Hepatocyte (in vitro differentiated cells): ENCODE results near the gene AFAP1. TPM values are rescaled to one million over a fixed set of nuclear protein-coding genes. Genes with fewer than 3 reads are reported as not detected.

Source experiments
- DNase-seq: peaks from one replicate; pipeline ENCODE4 v3.0.0-alpha.2; 2016; ENCODE audit warnings: low spot score
- H2AFZ ChIP-seq: fragments of 200-600 bp; sonication (generic); 2 replicates; pipeline ENCODE4 v1.6.0; 2016; ENCODE audit warnings: antibody characterized with exemption, mild to moderate bottlenecking
- H3K27ac ChIP-seq: fragments of 200-600 bp; sonication (generic); 2 replicates; pipeline ENCODE4 v1.5.1; 2016; ENCODE audit warnings: mild to moderate bottlenecking
- H3K27me3 ChIP-seq: fragments of 200-600 bp; sonication (generic); 2 replicates; pipeline ENCODE4 v1.6.1; 2016
- H3K36me3 ChIP-seq: fragments of 200-600 bp; sonication (generic); replicated peaks from 2 replicates; pipeline ENCODE4 v1.5.1; 2016; ENCODE audit warnings: low read depth; ENCODE audit not compliant: insufficient read depth
- H3K4me1 ChIP-seq: fragments of 200-600 bp; sonication (generic); 2 replicates; pipeline ENCODE4 v1.5.1; 2016; ENCODE audit warnings: mild to moderate bottlenecking, moderate library complexity; ENCODE audit not compliant: insufficient read depth
- H3K4me2 ChIP-seq: fragments of 200-600 bp; sonication (generic); 2 replicates; pipeline ENCODE4 v1.6.0; 2016
- H3K4me3 ChIP-seq: fragments of 200-600 bp; sonication (generic); 2 replicates; pipeline ENCODE4 v1.5.1; 2016; ENCODE audit warnings: mild to moderate bottlenecking
- H3K79me2 ChIP-seq: fragments of 200-600 bp; sonication (generic); 2 replicates; pipeline ENCODE4 v1.6.0; 2017; ENCODE audit warnings: mild to moderate bottlenecking
- H3K9me2 ChIP-seq: fragments of 200-600 bp; sonication (generic); replicated peaks from 2 replicates; pipeline ENCODE4 v1.6.0; 2017; ENCODE audit warnings: mild to moderate bottlenecking; ENCODE audit not compliant: insufficient read depth
- H3K9me3 ChIP-seq: fragments of 200-600 bp; sonication (generic); 2 replicates; pipeline ENCODE4 v1.5.1; 2016; ENCODE audit warnings: low read depth, mild to moderate bottlenecking
- H4K20me1 ChIP-seq: fragments of 200-600 bp; sonication (generic); 2 replicates; pipeline ENCODE4 v1.6.0; 2016; ENCODE audit warnings: mild to moderate bottlenecking; ENCODE audit not compliant: insufficient read depth, poor library complexity, severe bottlenecking
- CTCF ChIP-seq: fragments of 200-600 bp; sonication (generic); IDR thresholded peaks from 2 replicates; pipeline ENCODE4 v1.5.1; 2016; ENCODE audit warnings: antibody characterized with exemption, mild to moderate bottlenecking; ENCODE audit not compliant: poor library complexity
- EZH2 ChIP-seq: fragments of 200-600 bp; sonication (generic); IDR thresholded peaks from 2 replicates; pipeline ENCODE4 v1.6.1; 2016; ENCODE audit warnings: antibody characterized with exemption, mild to moderate bottlenecking, borderline replicate concordance
- EZH2phosphoT487 ChIP-seq: fragments of 200-600 bp; sonication (generic); IDR thresholded peaks from one replicate; pipeline ENCODE4 v1.6.1; 2018; ENCODE audit warnings: antibody characterized with exemption, mild to moderate bottlenecking, low read depth, moderate library complexity; ENCODE audit not compliant: unreplicated experiment, severe bottlenecking
- WGBS: methylation state at CpG from one replicate; pipeline ENCODE4 v1.1.6; 2016; ENCODE audit warnings: low lambda C conversion rate; ENCODE audit errors: missing lambda C conversion rate; 5-methylcytosine and 5-hydroxymethylcytosine counted together
- polyA plus RNA-seq: library from polyadenylated mRNA; unstranded; fragments of >200 nt; fragmentation: Nextera tagmentation; extraction: Ambion mirVana; gene quantifications from 2 replicates; pipeline ENCODE4 v1.2.1, GENCODE V29; 2016
- total RNA-seq: library from RNA; depleted of rRNA; stranded (reverse); fragments of >200 nt; gene quantifications from 2 replicates; pipeline ENCODE4 v1.2.3, GENCODE V29; 2014

AFAP1 gene
- total and polyA plus RNA-seq, 2 experiments from 2014 or later, result 9.3 to 16.2 TPM

GRCh38 chr4:7897811-7898210 is 41.9 kb downstream of the AFAP1 start:
- Histone ChIP-seq H3K36me3 (no peaks in the 10 kb centered on the region), H3K27ac (no peak overlapping the region), H3K9me2 (no peaks in the 10 kb centered on the region), H3K79me2 (peaks cover 77% of the 10 kb centered on the region), H3K4me2 (no peak overlapping the region), H3K4me1 (no peaks in the 10 kb centered on the region), H3K4me3 (no peak overlapping the region), H2AFZ (no peak overlapping the region), H3K27me3 (no peaks in the 10 kb centered on the region), H4K20me1 (peaks cover 5% of the 10 kb centered on the region), H3K9me3 (no peaks in the 10 kb centered on the region)
- no peak for TF ChIP-seq CTCF
- TF ChIP-seq EZH2phosphoT487, result no peak
- no peak for TF ChIP-seq EZH2
- DNase-seq, result no peak
- 100% methylated on average over 7 of the region's 7 CpGs for WGBS

DNA sequence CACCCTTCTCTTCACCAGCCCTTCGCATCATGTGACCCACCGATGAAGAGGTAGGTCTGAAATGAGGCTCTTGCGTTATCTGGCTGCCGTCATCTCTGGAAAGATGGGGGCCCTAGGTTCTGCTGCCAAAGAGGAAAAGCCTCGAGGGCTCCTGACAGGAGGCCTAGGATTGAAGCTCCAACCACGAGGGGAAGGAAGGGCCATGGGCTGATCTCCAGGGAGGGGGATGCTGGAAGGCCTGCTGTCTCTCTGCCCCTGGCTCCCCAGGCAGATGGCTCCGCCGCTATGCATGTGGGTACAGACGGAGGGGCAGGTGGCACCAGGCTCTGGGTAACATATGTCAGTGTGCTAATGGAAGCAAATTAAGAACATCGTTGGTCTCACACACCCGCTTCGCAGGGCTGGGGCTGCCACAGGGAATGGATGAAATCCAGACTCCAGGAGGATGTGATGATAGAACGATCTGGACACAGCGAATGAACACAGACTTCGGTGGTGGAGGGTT is 44.9 kb downstream of the AFAP1 start:
- H3K79me2 ChIP-seq, result peaks cover 76% of the 10 kb centered on the region
- no peak for DNase-seq
- whole genome bisulfite sequencing, result 66% methylated on average over 15 of the region's 15 CpGs
- H3K27me3 ChIP-seq, result no peaks in the 10 kb centered on the region
- H3K27ac ChIP-seq, result no peak overlapping the region
- H3K4me1 ChIP-seq, result no peaks in the 10 kb centered on the region
- no peaks in the 10 kb centered on the region for H3K36me3 ChIP-seq
- no peaks in the 10 kb centered on the region for H3K9me2 ChIP-seq
- H3K4me2 ChIP-seq, result no peak overlapping the region
- TF ChIP-seq EZH2phosphoT487, result no peak
- no peak for TF ChIP-seq EZH2
- TF ChIP-seq CTCF, result no peak
- no peaks in the 10 kb centered on the region for H3K9me3 ChIP-seq
- H4K20me1 ChIP-seq, result peaks cover 19% of the 10 kb centered on the region
- H3K4me3 ChIP-seq, result no peak overlapping the region
- H2AFZ ChIP-seq, result no peak overlapping the region

DNA sequence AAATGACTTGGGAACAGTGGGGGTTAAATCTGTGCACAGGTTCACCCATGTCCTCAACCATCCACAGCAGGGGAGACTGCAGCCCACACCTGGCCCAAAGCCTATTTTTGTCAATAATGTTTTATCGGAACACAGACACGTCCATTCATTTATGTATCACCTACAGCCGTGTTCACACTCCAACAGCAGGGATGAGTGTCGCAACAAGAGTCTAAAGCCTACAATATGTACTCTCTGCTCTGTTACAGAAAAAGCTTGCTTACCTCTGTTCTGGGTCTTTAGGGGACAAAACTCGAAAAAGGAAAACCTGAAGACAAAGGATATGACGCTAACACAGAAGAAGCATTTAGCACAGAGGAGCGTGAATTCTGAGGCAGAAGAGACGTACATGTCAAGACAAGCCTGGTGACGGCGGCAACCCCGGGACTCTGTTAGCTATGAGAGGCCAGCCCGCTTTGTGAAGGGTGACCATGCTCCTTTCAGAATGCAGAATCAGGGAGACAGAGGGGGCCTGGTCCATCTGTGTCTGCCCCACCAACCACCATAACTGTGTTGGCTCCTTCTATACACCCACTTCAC is 45.5 kb downstream of the AFAP1 start:
- H3K4me2 ChIP-seq, result no peak overlapping the region
- H3K79me2 ChIP-seq, result peaks cover 76% of the 10 kb centered on the region
- H3K9me2 ChIP-seq, result no peaks in the 10 kb centered on the region
- no peaks in the 10 kb centered on the region for H3K27me3 ChIP-seq
- no peaks in the 10 kb centered on the region for H3K36me3 ChIP-seq
- H3K4me3 ChIP-seq, result no peak overlapping the region
- peaks cover 19% of the 10 kb centered on the region for H4K20me1 ChIP-seq
- H3K9me3 ChIP-seq, result peaks cover 4% of the 10 kb centered on the region
- TF ChIP-seq CTCF (no peak), EZH2 (no peak), EZH2phosphoT487 (no peak)
- WGBS, result 93% methylated on average over 12 of the region's 12 CpGs
- no peaks in the 10 kb centered on the region for H3K4me1 ChIP-seq
- no peak overlapping the region for H3K27ac ChIP-seq
- no peak for DNase-seq
- no peak overlapping the region for H2AFZ ChIP-seq
